ENCODE results near the gene ANKRD22. TPM values are rescaled to one million over a fixed set of nuclear protein-coding genes. Genes with fewer than 3 reads are reported as not detected.

ANKRD22 gene
- total and polyA plus RNA-seq, 9 of the 15 experiments (the other 6 are each of a cell fraction or from before 2014, with no cell fraction given): not detected

- TF ChIP-seq CHAMP1 (IDR thresholded peaks at IDR 0.05) (no peak), ZNF79 (CRISPR knock-in tag; IDR thresholded peaks at IDR 0.05; ENCODE audit: low read depth) (no peak), ZNF436 (CRISPR knock-in tag; IDR thresholded peaks at IDR 0.05) (no peak)
Observed at GRCh38 chr10:88873757-88874156, 22.1 kb upstream of the ANKRD22 start (continued).

- Histone ChIP-seq H3K4me3 (no peak overlapping the region), H3K4me2 (ENCODE audit: insufficient read depth, low read length) (no peak overlapping the region), H4K20me1 (replicated peaks; ENCODE audit: control insufficient read depth, insufficient read depth, low read length) (no peaks in the 10 kb centered on the region), H3K9ac (ENCODE audit: insufficient read depth in 1 of 2, low read depth in 2 of 2, low read length in 2 of 2) (no peak overlapping the region), H3K27ac (ENCODE audit: extremely low read depth, low read depth, low read length) (no peak overlapping the region), H3K27me3 (ENCODE audit: control insufficient read depth in 2 of 2, insufficient read depth in 2 of 2, low read length in 2 of 2) (no peaks in the 10 kb centered on the region), H3K36me3 (ENCODE audit: control insufficient read depth, insufficient read depth, low read length) (no peaks in the 10 kb centered on the region), H3K4me1 (replicated peaks in 1 of 2; ENCODE audit: control insufficient read depth in 2 of 2, insufficient read depth in 2 of 2, low read length in 2 of 2) (no peaks in the 10 kb centered on the region), H3K79me2 (ENCODE audit: control insufficient read depth, insufficient read depth, low read length) (no peaks in the 10 kb centered on the region), H2AFZ (ENCODE audit: low read depth, low read length) (no peak overlapping the region), H3K9me1 (ENCODE audit: control insufficient read depth, insufficient read depth, low read length) (no peaks in the 10 kb centered on the region), H3K9me3 (replicated peaks; ENCODE audit: control insufficient read depth, insufficient read depth, low read depth, low read length) (no peaks in the 10 kb centered on the region)
- DNase-seq (ENCODE audit: extremely low read depth in 1 of 4, low spot score in 3 of 4) (no peak), FAIRE-seq (no peak), ATAC-seq (no peak)
- no TSS peak for BruUV-seq (replicated peaks)
- POLR2A ChIA-PET: no interaction called here
- CTCF ChIA-PET (ENCODE audit: low intra/inter-chr PET ratio): no interaction called here
- TF ChIP-seq TSC22D4 (tag; IDR thresholded peaks at IDR 0.05): no peak
- TF ChIP-seq HLTF (IDR thresholded peaks at IDR 0.05): no peak
- TF ChIP-seq PHF21A (IDR thresholded peaks at IDR 0.05; ENCODE audit: borderline replicate concordance, low read depth): no peak
- no peak for TF ChIP-seq NFATC3 (IDR thresholded peaks at IDR 0.05)
- TF ChIP-seq HDGF (IDR thresholded peaks at IDR 0.05): no peak
- no peak for TF ChIP-seq ATF2 (CRISPR knock-in tag; IDR thresholded peaks at IDR 0.05)
- no peak for TF ChIP-seq NR4A1 (CRISPR knock-in tag; IDR thresholded peaks at IDR 0.05)
- TF ChIP-seq NR4A1 (tag; IDR thresholded peaks at IDR 0.05): no peak
- TF ChIP-seq TCF15 (CRISPR knock-in tag; IDR thresholded peaks at IDR 0.05): no peak
- TF ChIP-seq RBM17 (IDR thresholded peaks at IDR 0.05; ENCODE audit: borderline replicate concordance, low read depth, low read length): no peak
- intact Hi-C loops (cut with micrococcal nuclease) (no loop called here), in situ Hi-C loops (cut with MboI) (no loop called here)
Observed at GRCh38 chr10:88870089-88870488, 18.4 kb upstream of the ANKRD22 start.

All from K562 (cell line).